WI38 (cell line): Measurements from ENCODE around the gene SCCPDH.
"Not testable (repeated sequence)": the region's sequence is repeated elsewhere in the genome, so short reads cannot be mapped to it uniquely, and the experiment has no call there.

Experiments used
- H3K4me3 ChIP-seq: 2 replicates; pipeline ENCODE4 v1.5.1; 2011; ENCODE audit warnings: low read depth, mild to moderate bottlenecking, control low read depth, low read length
- CTCF ChIP-seq: IDR thresholded peaks from 2 replicates; pipeline ENCODE4 v1.5.1; 2012; ENCODE audit warnings: low read depth, mild to moderate bottlenecking, control low read depth, low read length

SCCPDH gene

GRCh38 chr1:246709196-246709595 lies 15.0 kb upstream of the SCCPDH start:
- no peak overlapping the region for H3K4me3 ChIP-seq

GRCh38 chr1:246709835-246710234 lies 14.4 kb upstream of the SCCPDH start:
- no peak for TF ChIP-seq CTCF
- H3K4me3 ChIP-seq: no peak overlapping the region

More at GRCh38 chr1:246709196-246709595, 15.0 kb upstream of the SCCPDH start:
- no peak for TF ChIP-seq CTCF

GRCh38 chr1:246711548-246712003 lies 12.6 kb upstream of the SCCPDH start:
- no peak overlapping the region for H3K4me3 ChIP-seq
- TF ChIP-seq CTCF: no peak

- not testable (repeated sequence) for H3K4me3 ChIP-seq
Measured at GRCh38 chr1:246712428-246712827, 11.8 kb upstream of the SCCPDH start.

- not testable (repeated sequence) for H3K4me3 ChIP-seq
Measured at GRCh38 chr1:246719361-246719760, 4.8 kb upstream of the SCCPDH start.

- not testable (repeated sequence) for H3K4me3 ChIP-seq
Measured at GRCh38 chr1:246720814-246721213, 3.4 kb upstream of the SCCPDH start.

GRCh38 chr1:246722720-246723119 lies 1.5 kb upstream of the SCCPDH start:
- no peak for TF ChIP-seq CTCF

GRCh38 chr1:246724731-246725095 lies 504 bp downstream of the SCCPDH start:
- no peak for TF ChIP-seq CTCF
- H3K4me3 ChIP-seq: peak overlapping the region; percentile 74

More at GRCh38 chr1:246722720-246723119, 1.5 kb upstream of the SCCPDH start:
- H3K4me3 ChIP-seq: no peak overlapping the region

- H3K4me3 ChIP-seq: peak overlapping the region; percentile 74
- no peak for TF ChIP-seq CTCF
Measured at GRCh38 chr1:246725191-246725590, 982 bp downstream of the SCCPDH start.
